ENCODE data around the gene FOXB2. TPM values are rescaled to one million over a fixed set of nuclear protein-coding genes. Genes with fewer than 3 reads are reported as not detected.

Gene FOXB2
- total RNA-seq, 2 experiments from 2014 or later = not detected

DNA sequence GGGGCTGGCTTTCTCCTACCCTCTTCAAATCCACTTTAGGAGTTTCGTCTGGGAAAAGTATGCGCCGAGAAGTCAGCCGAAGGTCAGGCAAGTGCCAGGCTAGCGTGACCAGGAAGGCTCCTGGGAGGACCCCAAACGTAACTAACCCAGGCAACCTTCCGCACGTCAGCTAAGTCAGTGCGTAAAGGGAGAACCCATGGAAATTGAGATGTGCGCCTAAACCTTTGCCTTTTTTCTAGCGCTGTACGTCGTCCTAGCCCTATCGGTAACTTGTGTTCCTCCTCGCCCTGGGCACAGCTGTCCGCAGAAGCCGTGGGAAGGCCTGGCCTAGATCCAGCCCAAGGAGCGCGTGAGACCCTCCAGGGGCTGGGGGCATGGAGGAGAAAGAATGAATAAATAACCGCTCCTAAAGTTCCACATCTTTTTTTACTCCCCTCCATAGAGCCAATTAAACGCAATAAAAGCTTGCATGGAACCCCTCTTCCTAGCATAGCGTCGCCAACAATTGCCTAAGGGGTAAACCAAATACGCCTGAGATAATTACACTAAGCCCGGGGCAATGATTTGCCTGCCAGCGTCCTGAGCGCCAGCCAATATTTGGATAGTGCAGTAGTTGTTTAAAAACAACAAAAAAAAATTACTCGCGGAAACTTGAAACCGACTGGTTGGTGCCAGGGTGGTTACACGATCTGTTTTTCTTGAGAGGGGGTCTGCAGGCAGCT lies 4.0 kb upstream of the FOXB2 start:
- intact Hi-C loops (cut with micrococcal nuclease; ENCODE audit: unreplicated experiment) = no loop called here
- ChIA-PET POLR2A (no interaction called here), CTCF (ENCODE audit: unreplicated experiment) (no interaction called here)
- H3K4me1 ChIP-seq (ENCODE audit: insufficient read depth, low read length, poor library complexity, severe bottlenecking) = no peaks in the 10 kb centered on the region
- no peak overlapping the region for H3K4me2 ChIP-seq (ENCODE audit: low read length)
- H3K36me3 ChIP-seq (ENCODE audit: insufficient read depth, low read length) = no peaks in the 10 kb centered on the region
- no peak for DNase-seq (ENCODE audit: low spot score)
- no peak overlapping the region for H3K4me3 ChIP-seq (ENCODE audit: low read depth, low read length, poor library complexity, severe bottlenecking)
- no peak for TF ChIP-seq EZH2phosphoT487 (IDR thresholded peaks at IDR 0.05; ENCODE audit: borderline replicate concordance, low read depth, low read length)
- TF ChIP-seq, protein P1, sequence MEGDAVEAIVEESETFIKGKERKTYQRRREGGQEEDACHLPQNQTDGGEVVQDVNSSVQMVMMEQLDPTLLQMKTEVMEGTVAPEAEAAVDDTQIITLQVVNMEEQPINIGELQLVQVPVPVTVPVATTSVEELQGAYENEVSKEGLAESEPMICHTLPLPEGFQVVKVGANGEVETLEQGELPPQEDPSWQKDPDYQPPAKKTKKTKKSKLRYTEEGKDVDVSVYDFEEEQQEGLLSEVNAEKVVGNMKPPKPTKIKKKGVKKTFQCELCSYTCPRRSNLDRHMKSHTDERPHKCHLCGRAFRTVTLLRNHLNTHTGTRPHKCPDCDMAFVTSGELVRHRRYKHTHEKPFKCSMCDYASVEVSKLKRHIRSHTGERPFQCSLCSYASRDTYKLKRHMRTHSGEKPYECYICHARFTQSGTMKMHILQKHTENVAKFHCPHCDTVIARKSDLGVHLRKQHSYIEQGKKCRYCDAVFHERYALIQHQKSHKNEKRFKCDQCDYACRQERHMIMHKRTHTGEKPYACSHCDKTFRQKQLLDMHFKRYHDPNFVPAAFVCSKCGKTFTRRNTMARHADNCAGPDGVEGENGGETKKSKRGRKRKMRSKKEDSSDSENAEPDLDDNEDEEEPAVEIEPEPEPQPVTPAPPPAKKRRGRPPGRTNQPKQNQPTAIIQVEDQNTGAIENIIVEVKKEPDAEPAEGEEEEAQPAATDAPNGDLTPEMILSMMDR (conservative IDR thresholded peaks at IDR 0.05; ENCODE audit: low read length) = no peak
- no peak overlapping the region for H3K27ac ChIP-seq (ENCODE audit: low read depth, low read length, poor library complexity, severe bottlenecking)
- BruUV-seq (replicated peaks) = no TSS peak
- no peak overlapping the region for H2AFZ ChIP-seq (ENCODE audit: low read length)
- H3K9me2 ChIP-seq (ENCODE audit: insufficient read depth, low read length) = no peaks in the 10 kb centered on the region
- no peaks in the 10 kb centered on the region for H4K20me1 ChIP-seq (ENCODE audit: insufficient read depth, low read length)
- H3K79me2 ChIP-seq (ENCODE audit: insufficient read depth, low read depth, low read length) = no peaks in the 10 kb centered on the region
- H3K9me3 ChIP-seq (ENCODE audit: low read length) = no peaks in the 10 kb centered on the region

DNA sequence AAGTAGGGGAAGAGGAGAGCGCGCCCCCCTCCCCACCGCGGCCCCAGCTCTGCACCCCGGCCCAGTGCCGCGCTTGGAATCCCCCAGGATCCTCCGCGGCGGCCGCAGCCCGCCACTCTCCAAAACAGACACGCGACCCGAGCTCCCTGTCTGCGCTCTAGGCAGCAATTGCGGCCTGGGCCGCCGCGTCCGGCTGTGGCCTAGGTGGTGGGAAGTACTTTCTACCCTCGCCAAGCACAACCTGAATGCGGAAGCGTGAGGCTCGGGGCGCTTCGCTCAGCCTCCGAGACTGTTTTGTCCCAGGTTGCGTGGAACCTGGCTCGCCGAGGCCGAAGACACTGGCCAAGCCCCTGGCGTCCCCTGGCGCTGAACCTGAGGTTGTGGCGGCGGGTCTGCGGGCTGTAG lies 3.3 kb upstream of the FOXB2 start:
- no peaks in the 10 kb centered on the region for H3K9me3 ChIP-seq (ENCODE audit: low read length)
- POLR2A ChIA-PET = no interaction called here
- no peaks in the 10 kb centered on the region for H4K20me1 ChIP-seq (ENCODE audit: insufficient read depth, low read length)
- intact Hi-C loops (cut with micrococcal nuclease; ENCODE audit: unreplicated experiment) = no loop called here
- H3K27ac ChIP-seq (ENCODE audit: low read depth, low read length, poor library complexity, severe bottlenecking) = no peak overlapping the region
- H3K79me2 ChIP-seq (ENCODE audit: insufficient read depth, low read depth, low read length) = no peaks in the 10 kb centered on the region
- no peaks in the 10 kb centered on the region for H3K36me3 ChIP-seq (ENCODE audit: insufficient read depth, low read length)
- no peaks in the 10 kb centered on the region for H3K4me1 ChIP-seq (ENCODE audit: insufficient read depth, low read length, poor library complexity, severe bottlenecking)
- no TSS peak for BruUV-seq (replicated peaks)
- H2AFZ ChIP-seq (ENCODE audit: low read length) = no peak overlapping the region
- TF ChIP-seq EZH2phosphoT487 (IDR thresholded peaks at IDR 0.05; ENCODE audit: borderline replicate concordance, low read depth, low read length) = no peak
- TF ChIP-seq, protein P1 (conservative IDR thresholded peaks at IDR 0.05; ENCODE audit: low read length) = no peak
- DNase-seq (ENCODE audit: low spot score) = no peak
- H3K4me3 ChIP-seq (ENCODE audit: low read depth, low read length, poor library complexity, severe bottlenecking) = no peak overlapping the region
- H3K9me2 ChIP-seq (ENCODE audit: insufficient read depth, low read length) = no peaks in the 10 kb centered on the region
- H3K4me2 ChIP-seq (ENCODE audit: low read length) = no peak overlapping the region
- CTCF ChIA-PET (ENCODE audit: unreplicated experiment) = no interaction called here
